GM21528 (cell line): Measurements from ENCODE around the gene ARFIP1.

ENCODE experiments used
- ATAC-seq: cut with Tn5 transposase; IDR thresholded peaks from one replicate; pipeline ENCODE4 v1.9.1; 2021; ENCODE audit warnings: mild to moderate bottlenecking, moderate library complexity; ENCODE audit not compliant: unreplicated experiment, low FRiP score

Gene ARFIP1

GRCh38 chr4:152936446-152937335 lies 156.9 kb downstream of the ARFIP1 start:
- ATAC-seq: no peak

DNA sequence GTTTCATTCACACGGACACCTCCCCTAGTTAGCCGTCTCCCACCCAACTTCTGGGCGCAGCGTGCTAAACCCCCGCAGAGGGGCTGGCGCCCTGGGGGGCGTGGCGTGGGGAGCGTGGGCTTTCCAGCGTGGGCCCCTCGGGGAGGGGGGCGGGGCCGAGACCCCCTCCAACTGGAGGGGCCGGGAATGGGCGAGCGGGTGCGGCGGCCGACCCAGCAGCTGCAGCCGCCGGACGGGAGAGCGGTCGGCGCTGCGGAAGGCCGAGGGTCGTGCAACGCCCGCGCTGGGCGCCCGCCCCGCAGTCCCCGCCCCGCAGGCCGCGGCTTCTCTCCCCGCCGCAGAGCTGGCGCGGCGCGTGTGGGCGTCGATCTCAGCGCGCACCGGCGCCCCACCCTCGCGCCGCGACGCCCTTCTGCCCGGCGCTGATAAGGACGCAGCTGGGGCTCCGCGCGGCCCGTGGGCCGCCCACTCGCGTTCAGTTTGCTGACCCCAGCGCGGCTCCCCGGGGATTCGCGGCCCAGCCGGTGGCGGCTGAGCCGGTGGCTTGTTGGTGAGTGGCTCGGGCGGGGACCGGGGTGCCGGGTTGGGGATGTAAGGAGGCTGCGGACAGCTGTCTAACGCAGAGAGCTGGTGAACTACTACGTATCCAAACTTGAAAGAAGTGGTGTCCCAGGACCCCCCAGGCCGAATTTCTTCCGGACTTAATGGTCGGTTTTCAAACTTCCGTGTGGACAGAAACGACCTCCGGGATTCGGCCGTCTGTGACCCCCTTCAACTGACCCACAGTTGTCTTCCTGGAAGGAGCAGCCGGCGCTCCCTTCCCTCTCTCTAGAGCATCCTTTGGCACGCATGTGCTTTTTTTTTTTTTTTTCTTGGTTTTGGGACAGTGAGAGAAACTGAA lies 157.8 kb downstream of the ARFIP1 start:
- ATAC-seq: peak; percentile 46

GRCh38 chr4:152938237-152938947 lies 158.6 kb downstream of the ARFIP1 start:
- no peak for ATAC-seq

DNA sequence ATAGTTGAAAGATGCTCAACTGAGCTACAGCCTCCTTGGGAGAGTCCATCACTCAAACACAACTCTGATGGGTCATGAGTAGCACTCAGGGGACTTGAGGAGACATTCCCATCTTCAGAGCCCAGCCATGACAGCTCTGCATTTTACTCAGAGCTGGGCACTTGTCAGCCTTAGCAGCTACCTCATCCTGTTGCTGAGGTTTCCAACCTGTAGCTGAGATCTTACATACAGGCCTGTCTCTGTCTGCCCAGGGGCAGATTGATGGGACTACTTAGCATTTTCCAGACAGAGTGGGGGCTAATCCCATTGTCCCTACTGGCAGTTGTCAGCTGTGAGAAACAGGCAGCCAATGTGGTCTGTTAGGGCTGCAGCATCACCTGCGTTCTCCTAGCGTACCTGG lies 159.9 kb downstream of the ARFIP1 start:
- ATAC-seq: no peak

DNA sequence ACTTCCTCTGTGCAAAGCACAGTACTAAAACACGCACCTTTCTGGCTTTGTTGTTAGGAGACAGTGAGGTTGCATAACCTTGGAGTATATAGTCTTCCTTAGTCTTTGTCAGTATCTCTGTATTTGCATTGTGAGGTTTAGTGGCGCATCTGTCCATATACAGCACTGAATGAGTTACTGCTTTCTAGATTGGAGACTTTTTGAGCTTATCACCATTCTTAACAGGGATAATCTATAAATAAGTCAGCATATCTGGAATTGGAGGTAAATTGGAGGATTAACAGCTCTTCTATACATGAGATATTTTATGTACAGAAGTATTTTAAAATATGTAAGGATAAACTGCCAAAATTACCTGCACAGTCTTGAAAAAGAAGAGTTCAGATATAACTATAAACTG lies 160.7 kb downstream of the ARFIP1 start:
- no peak for ATAC-seq

GRCh38 chr4:152941411-152941810 lies 161.7 kb downstream of the ARFIP1 start:
- no peak for ATAC-seq

DNA sequence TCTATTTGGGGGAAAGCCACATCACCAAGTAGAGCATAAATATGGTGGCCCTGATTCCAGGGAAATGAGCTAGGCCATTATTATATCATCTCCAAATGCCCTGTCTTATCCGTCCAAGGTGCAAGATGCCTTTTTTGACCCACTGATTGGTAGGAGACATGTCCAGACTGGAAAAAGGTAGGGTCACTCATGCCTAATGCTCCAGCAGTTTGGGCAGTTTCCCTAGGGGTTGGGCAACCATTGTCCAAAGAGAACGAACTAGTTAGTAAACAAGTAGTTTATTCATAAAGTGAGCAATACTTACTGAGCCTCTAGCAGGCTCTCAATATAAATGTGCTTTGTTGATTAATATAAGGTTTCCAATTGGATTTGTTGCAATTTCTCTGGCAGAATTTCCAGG lies 162.6 kb downstream of the ARFIP1 start:
- no peak for ATAC-seq

DNA sequence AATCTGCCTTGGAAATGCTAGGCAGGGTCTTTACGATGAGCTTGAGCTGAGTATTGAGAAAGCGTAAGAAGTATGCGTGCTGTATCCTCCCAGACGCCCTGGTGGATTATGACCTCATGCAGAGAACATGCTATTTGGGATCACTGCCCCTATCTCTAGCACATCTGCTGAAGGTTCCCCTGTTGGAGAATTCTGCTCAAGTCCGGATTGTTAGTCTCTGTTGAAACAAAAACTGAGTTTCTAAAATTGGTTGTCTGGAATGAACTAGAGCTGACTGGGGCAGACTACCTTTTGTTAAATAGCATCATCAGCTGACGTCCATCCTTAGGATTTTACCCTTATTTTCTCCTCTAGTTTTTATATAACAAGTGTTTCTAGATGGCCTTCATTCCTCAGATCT lies 163.9 kb downstream of the ARFIP1 start:
- ATAC-seq: no peak

DNA sequence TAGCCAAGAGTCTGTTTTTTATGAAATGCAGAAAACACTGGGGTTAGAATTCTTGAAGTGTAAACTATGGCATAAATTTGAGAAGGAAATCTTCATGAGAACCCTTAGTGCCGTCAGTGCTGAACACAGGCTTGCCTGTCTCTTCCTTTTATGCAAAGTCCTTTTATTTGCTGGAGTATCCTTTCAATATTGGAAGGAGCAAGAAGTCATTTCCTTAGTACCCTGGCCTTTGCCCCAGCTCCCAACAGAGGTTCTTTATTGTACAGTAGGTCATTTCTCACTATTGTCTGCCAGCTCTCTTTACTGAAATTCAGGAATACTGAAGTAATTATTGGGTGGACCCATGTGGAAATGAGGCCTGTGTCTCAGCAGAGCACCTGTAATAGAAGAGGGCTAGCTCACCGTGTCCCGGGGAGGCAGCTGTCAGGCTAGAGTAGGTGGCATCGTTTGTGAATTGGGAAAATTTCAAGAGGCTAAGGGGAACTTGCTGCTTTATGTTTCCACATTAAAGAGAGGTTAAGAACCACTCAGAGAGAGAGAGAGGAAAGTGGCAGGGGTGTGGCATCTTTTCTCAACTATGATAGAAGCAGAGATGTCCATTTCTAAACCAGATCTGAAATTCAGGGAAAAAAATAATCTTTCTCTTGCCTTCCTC lies 165.0 kb downstream of the ARFIP1 start:
- ATAC-seq: no peak

DNA sequence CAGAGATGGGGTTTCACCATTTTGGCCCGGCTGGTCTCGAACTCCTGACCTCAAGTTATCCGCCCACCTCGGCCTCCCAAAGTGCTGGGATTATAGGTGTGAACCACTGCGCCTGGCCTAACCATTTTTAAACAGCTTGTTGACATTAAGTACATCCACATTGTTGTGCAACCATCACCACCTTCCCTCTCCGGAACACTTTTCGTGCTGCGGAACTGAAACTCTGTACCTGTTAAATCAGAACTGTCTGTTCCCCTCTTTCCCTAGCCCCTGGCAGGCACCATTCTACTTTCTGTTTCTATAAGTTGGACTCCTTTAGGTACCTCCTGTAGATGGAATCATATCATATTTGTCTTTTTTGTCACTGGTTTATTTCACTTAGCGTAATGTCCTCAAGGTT lies 165.9 kb downstream of the ARFIP1 start:
- ATAC-seq: no peak

GRCh38 chr4:152946446-152946845 lies 166.7 kb downstream of the ARFIP1 start:
- ATAC-seq: no peak

- ATAC-seq: no peak
These were observed 167.6 kb downstream of the ARFIP1 start for GRCh38 chr4:152947311-152947710.

DNA sequence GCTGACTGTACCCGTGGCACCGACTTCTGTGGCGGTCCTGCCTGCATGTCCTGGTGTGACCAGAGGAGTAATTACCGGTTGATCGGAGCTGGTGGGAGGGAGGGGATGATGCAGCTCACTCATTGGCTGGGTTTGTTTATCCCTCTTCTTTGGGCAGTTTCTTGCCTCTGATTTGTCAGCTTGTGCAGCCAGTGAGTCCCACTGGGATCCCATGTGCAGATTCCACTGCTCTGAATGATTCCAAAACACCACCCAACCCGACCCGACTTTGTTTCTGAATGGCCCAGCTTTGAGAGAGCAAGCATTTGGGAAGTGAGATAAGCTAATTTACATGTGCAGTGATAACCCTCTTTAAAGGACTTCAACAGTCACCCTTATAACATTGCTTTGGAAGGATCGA lies 170.2 kb downstream of the ARFIP1 start:
- no peak for ATAC-seq

DNA sequence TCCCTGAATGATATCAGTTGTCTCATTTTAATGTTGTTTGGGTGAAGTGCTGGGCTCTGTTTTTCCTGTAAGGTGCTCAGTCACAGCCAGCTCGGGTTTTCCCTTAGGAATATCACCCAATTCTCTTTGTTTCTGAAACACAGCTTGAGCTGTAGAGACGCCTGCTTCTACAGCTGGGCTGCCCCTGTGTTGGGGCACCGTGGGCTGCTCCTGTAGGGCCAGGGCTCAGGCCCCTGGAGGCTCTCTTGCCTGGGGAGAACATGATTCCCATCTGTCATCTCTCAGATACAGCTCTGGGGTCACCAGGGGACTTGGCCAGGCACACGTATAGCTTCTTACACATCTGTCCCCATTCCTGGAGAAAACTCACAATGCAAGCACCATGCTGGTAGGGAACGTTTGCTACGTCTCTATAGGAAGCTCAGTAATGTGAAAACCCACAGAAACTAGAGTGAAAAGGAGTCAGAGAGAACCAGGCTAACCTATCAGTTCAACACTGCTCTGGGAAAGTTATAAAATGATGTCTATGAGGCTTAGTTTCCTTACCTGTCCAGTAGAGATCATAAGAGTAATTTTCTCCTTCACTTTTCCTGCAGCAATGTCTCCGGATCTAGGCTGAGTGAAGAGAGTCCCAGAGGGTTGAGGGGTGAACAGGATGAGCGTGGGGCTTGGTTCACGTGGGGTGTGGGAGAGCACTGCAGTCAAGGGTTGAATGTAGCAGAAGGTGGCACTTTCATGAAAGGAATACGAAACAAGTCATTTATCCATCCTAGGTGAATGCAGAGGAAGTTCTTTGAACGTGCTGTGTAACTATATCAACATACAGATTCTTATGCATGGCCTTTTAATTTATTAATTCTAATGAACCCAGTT lies 170.9 kb downstream of the ARFIP1 start:
- ATAC-seq: no peak

GRCh38 chr4:152951348-152951747 lies 171.6 kb downstream of the ARFIP1 start:
- no peak for ATAC-seq

GRCh38 chr4:152953514-152953913 lies 173.8 kb downstream of the ARFIP1 start:
- no peak for ATAC-seq

DNA sequence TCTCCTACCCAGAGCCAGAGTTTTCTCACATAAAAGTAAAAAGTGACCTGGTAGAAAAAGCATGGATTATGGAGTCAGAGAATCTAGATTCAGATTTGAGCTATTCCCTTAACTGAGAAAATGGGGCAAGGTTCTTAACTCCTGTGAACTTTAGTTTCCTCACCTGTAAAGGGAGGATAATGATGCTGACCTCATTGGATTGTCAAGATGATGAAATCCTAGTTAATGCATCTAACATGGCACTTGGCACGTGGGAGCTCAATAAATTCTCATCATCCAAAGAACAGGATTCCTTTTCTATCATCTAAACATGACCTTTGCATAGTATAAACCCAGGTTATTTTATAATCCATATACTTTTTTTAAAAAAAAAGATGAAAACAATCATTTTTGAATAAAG lies 175.0 kb downstream of the ARFIP1 start:
- no peak for ATAC-seq

GRCh38 chr4:152956147-152956546 lies 176.4 kb downstream of the ARFIP1 start:
- ATAC-seq: no peak

DNA sequence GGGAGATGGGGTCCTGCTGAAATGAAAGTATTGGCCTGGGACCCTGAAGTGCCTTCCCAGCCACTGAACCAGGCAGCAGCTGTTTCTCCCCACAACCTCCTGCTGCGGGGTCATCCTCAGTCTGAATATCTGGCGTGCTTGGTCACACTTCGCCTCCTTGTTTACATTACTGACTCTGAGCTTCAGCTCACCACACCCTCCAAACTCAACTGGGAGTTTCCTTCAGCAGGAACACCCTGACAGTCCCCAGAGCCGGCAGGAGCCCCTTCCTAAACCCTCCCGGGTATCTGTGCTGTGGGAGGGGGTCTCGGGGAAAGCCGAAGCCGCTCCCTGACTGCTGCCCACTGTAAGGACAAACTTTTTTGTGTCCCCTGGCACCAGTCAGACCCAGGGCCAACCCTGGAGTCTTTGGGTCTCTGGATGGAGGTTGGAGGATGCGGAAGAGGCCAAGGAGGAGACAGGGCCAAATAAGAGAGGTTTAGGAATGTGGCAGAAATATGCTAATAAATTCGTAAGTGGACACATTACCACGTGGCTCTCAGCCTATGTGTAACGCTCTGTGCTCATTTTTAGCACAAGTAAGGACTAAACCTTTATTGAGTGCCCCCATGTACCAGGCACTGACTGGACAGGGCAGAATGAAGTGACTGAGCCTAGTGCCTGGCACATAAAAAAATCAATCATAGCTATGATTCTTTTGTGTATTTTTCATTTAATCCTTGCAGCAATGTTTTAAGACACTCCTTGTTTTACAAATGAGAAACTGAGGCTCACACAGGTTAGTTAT lies 177.1 kb downstream of the ARFIP1 start:
- no peak for ATAC-seq
